Adrenal gland (tissue), 12 donors: ENCODE measurements around the gene CES4A. TPM values are rescaled to one million over a fixed set of nuclear protein-coding genes. Genes with fewer than 3 reads are reported as not detected.
"Not testable (repeated sequence)": the region's sequence is repeated elsewhere in the genome, so short reads cannot be mapped to it uniquely, and the experiment has no call there.

Source experiments
- DNase-seq, 7 donors: peaks; one replicate each; pipeline ENCODE4 v3.0.0-alpha.2; 2019 to 2020
- H3K27ac ChIP-seq, 5 donors: fragments of 200-600 bp; sonication (generic) in 4 of 5; 1 replicate in 3 of 5; 2 replicates in 2 of 5; pipeline versions ENCODE4 v1.5.1 to v1.8.0; 2016 to 2020; ENCODE audit warnings: mild to moderate bottlenecking in 1 of 5
- H3K27me3 ChIP-seq: fragments of 200-600 bp; 2 replicates; pipeline ENCODE4 v1.8.0; 2021
- H3K36me3 ChIP-seq, 2 donors: fragments of 200-600 bp; replicated peaks in 1 of 2; 1 replicate in 1 of 2; 2 replicates in 1 of 2; pipeline versions ENCODE4 v1.5.1 to v1.8.0; 2018 to 2022
- H3K4me1 ChIP-seq, 2 donors: fragments of 200-600 bp; replicated peaks in 1 of 2; 1 replicate in 1 of 2; 2 replicates in 1 of 2; pipeline versions ENCODE4 v1.5.1 to v1.8.0; 2018 to 2021
- H3K4me3 ChIP-seq, 4 donors: fragments of 200-600 bp; sonication (generic) in 3 of 4; one replicate each; pipeline ENCODE4 v1.5.1; 2016 to 2018
- H3K9me3 ChIP-seq, 3 donors: fragments of 200-600 bp; sonication (generic) in 1 of 3; replicated peaks in 1 of 3; 1 replicate in 2 of 3; 2 replicates in 1 of 3; pipeline versions ENCODE4 v1.5.1 to v1.8.0; 2016 to 2021
- POLR2A ChIP-seq, 2 donors: fragments of 450-650 bp; IDR thresholded peaks; one replicate each; pipeline ENCODE4 v1.6.1; 2017; ENCODE audit warnings: antibody characterized with exemption in 2 of 2, mild to moderate bottlenecking in 2 of 2, moderate library complexity in 1 of 2
- WGBS, 4 donors: extraction: QIAGEN DNeasy Blood & Tissue Kit in 2 of 4; methylation state at CpG; one replicate each; pipeline versions ENCODE4 v1.1.5 to v1.1.7; 2013 to 2017; 5-methylcytosine and 5-hydroxymethylcytosine counted together
- intact Hi-C, 2 donors: fragments of 100-400 bp; cut with DNase I; formaldehyde crosslinking; loops; one replicate each; pipeline versions ENCODE4 v1.14.1 to v1.15.0; 2022 to 2023
- polyA plus RNA-seq, 3 donors: library from polyadenylated mRNA; stranded (reverse); fragments of 200-250 nt in 2 of 3; fragments of 350-450 nt in 1 of 3; fragmentation: Illumina TruSeq in 1 of 3; extraction: RNeasy Lipid Tissue Mini Kit (QIAGEN cat#74804) in 1 of 3; gene quantifications; one replicate each; pipeline ENCODE4 v1.2.3, GENCODE V29; 2013 to 2014
- total RNA-seq, 9 donors: library from RNA; depleted of rRNA in 4 of 9; stranded (reverse); fragments of >200 nt in 4 of 9; fragments of 120-200 nt in 1 of 9; fragmentation: NEBNext Ultra II Directional in 1 of 9; extraction: Animal tissue kit (Norgen Biotek cat#: 25700) in 1 of 9; gene quantifications; one replicate each; pipeline versions ENCODE4 v1.1.0 to v1.2.4, GENCODE V29; 2013 to 2023
- TF ChIP-seq, protein P1 (sequence below), 6 experiments: fragments of 450-650 bp in 4 of 6; fragments of 200-600 bp in 2 of 6; sonication (generic) in 1 of 6; IDR thresholded peaks; 1 replicate in 5 of 6; 2 replicates in 1 of 6; pipeline versions ENCODE4 v1.5.1 to v1.8.0; 2016 to 2021; ENCODE audit warnings: antibody characterized with exemption in 6 of 6, mild to moderate bottlenecking in 2 of 6, moderate library complexity in 1 of 6
- donor health status: healthy with polysubstance abuse.
- donor health status: Bipolar disorder and iron deficiency.
- donor health status: DM: yes; HTN: yes; CAD: no.
- donor health status: DM: no; HTN: no; CAD: no.
- donor health status: DM: no; HTN: no; CAD: no.
- donor health status: DM: yes; HTN: yes; CAD: no.

CES4A gene
- total and polyA plus RNA-seq, 12 donors, result 4.4 to 127 (median 15.9) TPM

DNA sequence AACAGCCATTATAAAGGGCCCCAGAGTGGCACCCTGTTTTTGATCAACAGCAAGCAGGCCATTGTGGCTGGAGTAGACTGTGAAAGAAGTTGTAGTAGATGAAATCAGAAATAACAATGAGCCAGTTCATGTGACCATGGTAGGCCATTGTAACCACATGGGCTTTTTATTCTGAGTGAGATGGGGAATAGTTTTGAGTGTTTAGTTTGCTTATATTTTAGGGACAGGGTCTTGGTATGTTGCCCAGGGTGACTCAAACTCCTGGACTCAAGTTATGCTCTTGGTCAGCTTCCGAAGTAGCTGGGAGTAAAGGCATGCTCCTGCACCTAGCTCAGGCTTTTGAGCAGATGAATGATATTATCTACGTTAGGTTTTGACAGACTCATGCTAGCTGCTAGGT is 52.5 kb downstream of the CES4A start:
- intact Hi-C loops, result no loop called here
- no peaks in the 10 kb centered on the region for H3K9me3 ChIP-seq
- WGBS, 4 donors, result 86 to 97% (median 90%) methylated on average over 2 of the region's 2 CpGs
- no peaks in the 10 kb centered on the region for H3K27me3 ChIP-seq
- no peaks in the 10 kb centered on the region for H3K4me1 ChIP-seq
- no peaks in the 10 kb centered on the region for H3K36me3 ChIP-seq
- TF ChIP-seq, protein P1, sequence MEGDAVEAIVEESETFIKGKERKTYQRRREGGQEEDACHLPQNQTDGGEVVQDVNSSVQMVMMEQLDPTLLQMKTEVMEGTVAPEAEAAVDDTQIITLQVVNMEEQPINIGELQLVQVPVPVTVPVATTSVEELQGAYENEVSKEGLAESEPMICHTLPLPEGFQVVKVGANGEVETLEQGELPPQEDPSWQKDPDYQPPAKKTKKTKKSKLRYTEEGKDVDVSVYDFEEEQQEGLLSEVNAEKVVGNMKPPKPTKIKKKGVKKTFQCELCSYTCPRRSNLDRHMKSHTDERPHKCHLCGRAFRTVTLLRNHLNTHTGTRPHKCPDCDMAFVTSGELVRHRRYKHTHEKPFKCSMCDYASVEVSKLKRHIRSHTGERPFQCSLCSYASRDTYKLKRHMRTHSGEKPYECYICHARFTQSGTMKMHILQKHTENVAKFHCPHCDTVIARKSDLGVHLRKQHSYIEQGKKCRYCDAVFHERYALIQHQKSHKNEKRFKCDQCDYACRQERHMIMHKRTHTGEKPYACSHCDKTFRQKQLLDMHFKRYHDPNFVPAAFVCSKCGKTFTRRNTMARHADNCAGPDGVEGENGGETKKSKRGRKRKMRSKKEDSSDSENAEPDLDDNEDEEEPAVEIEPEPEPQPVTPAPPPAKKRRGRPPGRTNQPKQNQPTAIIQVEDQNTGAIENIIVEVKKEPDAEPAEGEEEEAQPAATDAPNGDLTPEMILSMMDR (IDR thresholded peaks at IDR 0.05), result no peak
- no peak for TF ChIP-seq POLR2A (IDR thresholded peaks at IDR 0.05)
- H3K4me3 ChIP-seq, result no peak overlapping the region
- DNase-seq, result no peak
- H3K27ac ChIP-seq, result no peak overlapping the region

DNA sequence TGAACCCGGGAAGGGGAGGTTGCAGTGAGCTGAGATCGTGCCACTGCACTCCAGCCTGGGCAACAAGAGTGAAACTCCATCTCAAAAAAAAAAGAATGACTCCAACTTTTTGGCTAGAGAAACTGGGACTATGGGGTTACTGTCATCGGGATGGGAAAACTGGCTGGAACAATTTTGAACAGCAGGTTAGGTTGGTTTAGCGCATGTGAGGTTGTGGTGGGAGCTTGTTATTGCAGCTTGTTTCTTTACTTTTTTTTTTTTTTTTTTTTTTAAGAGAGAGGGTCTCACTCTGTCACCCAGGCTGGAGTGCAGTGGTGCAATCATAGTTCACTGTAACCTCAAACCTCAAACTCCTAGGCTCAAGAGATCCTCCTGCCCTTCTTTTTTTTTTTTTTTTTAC is 53.1 kb downstream of the CES4A start:
- H3K9me3 ChIP-seq, H3K4me3 ChIP-seq, H3K27me3 ChIP-seq, H3K4me1 ChIP-seq, DNase-seq, H3K27ac ChIP-seq, H3K36me3 ChIP-seq, intact Hi-C loops: not testable (repeated sequence)
- WGBS, 4 donors, result 95 to 97% (median 97%) methylated on average over 4 of the region's 4 CpGs

DNA sequence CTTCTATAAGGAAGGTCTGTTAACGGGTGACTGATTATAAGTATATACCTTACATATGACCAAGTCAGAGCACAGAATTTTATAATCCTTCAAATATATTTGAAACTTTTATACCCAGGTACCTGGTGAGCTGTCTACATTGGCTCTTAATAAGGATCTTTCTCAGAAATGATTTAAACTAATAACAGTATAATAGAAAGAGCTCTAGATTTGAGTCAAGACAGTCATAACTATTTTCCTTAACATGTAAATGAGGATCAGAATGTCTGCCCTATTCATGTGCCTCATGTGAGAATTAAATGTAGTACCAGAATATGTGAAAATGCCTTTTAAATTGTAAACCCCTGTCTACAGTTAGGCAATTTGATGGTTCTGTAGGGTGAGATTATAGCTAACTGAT is 55.0 kb downstream of the CES4A start:
- Histone ChIP-seq H3K27me3 (no peaks in the 10 kb centered on the region), H3K36me3 (no peaks in the 10 kb centered on the region), H3K4me1 (no peaks in the 10 kb centered on the region), H3K9me3 (no peaks in the 10 kb centered on the region), H3K4me3 (no peak overlapping the region), H3K27ac (no peak overlapping the region)
- 94 to 100% (median 98%) methylated on average over 1 of the region's 1 CpG for WGBS, 4 donors
- TF ChIP-seq, protein P1 (IDR thresholded peaks at IDR 0.05), result no peak
- TF ChIP-seq POLR2A (IDR thresholded peaks at IDR 0.05), result no peak
- no peak for DNase-seq
- intact Hi-C loops, result no loop called here

DNA sequence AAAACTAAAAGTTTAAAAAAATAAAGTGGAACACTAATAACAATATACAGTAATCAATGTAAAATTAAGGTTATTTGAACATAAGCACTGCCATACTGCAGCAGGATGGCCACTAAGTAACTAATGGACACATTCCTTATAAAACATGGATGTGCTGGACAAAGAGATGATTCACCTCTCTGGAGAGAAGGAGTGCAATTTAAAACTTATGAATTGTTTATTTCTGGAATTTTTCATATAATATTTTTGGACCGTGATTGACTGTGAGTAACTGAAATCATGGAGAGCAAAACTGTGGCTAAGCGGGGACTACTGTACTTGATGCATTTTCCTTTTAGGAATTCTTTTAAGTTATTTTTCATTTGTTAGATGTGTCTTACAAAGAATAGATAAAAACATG is 62.4 kb downstream of the CES4A start:
- intact Hi-C loops, result no loop called here
- WGBS, 4 donors, result 90 to 97% (median 94%) methylated on average over 2 of the region's 2 CpGs

DNA sequence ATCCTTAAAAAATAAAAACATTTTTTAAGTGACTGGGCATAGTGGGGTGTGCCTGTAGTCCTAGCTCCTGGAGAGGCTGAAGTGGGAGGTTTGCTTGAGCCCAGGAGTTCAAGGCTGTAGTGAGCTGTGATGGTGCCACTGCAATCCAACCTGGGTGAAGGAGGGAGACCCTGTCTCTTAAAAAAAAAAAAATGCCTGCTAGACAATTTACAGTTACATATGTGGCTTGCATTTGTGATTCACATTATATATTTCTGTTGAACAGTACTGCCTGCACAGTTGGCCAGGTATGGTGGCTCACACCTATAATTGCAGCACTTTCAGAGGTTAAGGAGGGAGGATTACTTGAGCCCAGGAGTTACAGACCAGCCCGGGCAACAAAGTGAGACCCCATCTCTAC is 64.0 kb downstream of the CES4A start:
- no peak for DNase-seq
- no peak overlapping the region for H3K27ac ChIP-seq
- H3K4me3 ChIP-seq, result no peak overlapping the region
- intact Hi-C loops, result no loop called here
- 73 to 100% (median 95%) methylated on average over 1 of the region's 1 CpG for whole genome bisulfite sequencing, 4 donors
- peaks cover 8 to 10% of the 10 kb centered on the region in 2 donors for H3K4me1 ChIP-seq
- no peaks in the 10 kb centered on the region for H3K27me3 ChIP-seq
- TF ChIP-seq, protein P1 (IDR thresholded peaks at IDR 0.05), result no peak
- no peak for TF ChIP-seq POLR2A (IDR thresholded peaks at IDR 0.05)
- H3K36me3 ChIP-seq, result no peaks in the 10 kb centered on the region
- H3K9me3 ChIP-seq, result no peaks in the 10 kb centered on the region

More for the DNA sequence above, 62.4 kb downstream of the CES4A start:
- H3K27me3 ChIP-seq, result no peaks in the 10 kb centered on the region
- TF ChIP-seq, protein P1 (IDR thresholded peaks at IDR 0.05), result no peak
- no peak for TF ChIP-seq POLR2A (IDR thresholded peaks at IDR 0.05)
- peaks cover 4 to 5% of the 10 kb centered on the region in 2 donors for H3K4me1 ChIP-seq
- no peak overlapping the region for H3K4me3 ChIP-seq
- no peak overlapping the region for H3K27ac ChIP-seq
- no peaks in the 10 kb centered on the region for H3K36me3 ChIP-seq
- no peak for DNase-seq
- no peaks in the 10 kb centered on the region for H3K9me3 ChIP-seq
